Activated CD4-positive, alpha-beta T cell treated with anti-CD3 and anti-CD28 coated beads, Interleukin-2, amount 10 ng/mL, durations not matched to agents 7 days and 5 days (primary cell): ENCODE data around the gene CD93. TPM values are rescaled to one million over a fixed set of nuclear protein-coding genes. Genes with fewer than 3 reads are reported as not detected.
A peak's percentile ranks its signal among the peaks of the same experiment; 100 is the strongest.

Experiments used
- CTCF ChIA-PET: fragments of 350-600 bp; sonication (Branson Sonifier 250); formaldehyde crosslinking; loops from one replicate; lab custom pipeline; 2021; ENCODE audit warnings: antibody characterized with exemption; lab: Charles Lee
- POLR2A ChIA-PET: fragments of 350-600 bp; sonication (Branson Sonifier 250); formaldehyde crosslinking; loops from one replicate; lab custom pipeline; 2021; ENCODE audit warnings: antibody characterized with exemption; lab: Charles Lee
- DNase-seq: peaks from one replicate; pipeline ENCODE4 v3.0.0-alpha.2; 2020
- H3K27ac Mint-ChIP-seq: one replicate; pipeline ENCODE4 v1.8.0; 2021; ENCODE audit warnings: mild to moderate bottlenecking, moderate library complexity, mixed read lengths
- H3K27me3 Mint-ChIP-seq: one replicate; pipeline ENCODE4 v1.8.0; 2021; ENCODE audit warnings: mixed read lengths
- H3K36me3 Mint-ChIP-seq: one replicate; pipeline ENCODE4 v1.8.0; 2021; ENCODE audit warnings: low read depth, mixed read lengths
- H3K4me1 Mint-ChIP-seq: one replicate; pipeline ENCODE4 v1.8.0; 2021; ENCODE audit warnings: mixed read lengths
- H3K4me3 Mint-ChIP-seq: one replicate; pipeline ENCODE4 v1.8.0; 2021; ENCODE audit warnings: mild to moderate bottlenecking, moderate library complexity, mixed read lengths
- H3K9me3 Mint-ChIP-seq: one replicate; pipeline ENCODE4 v1.8.0; 2021; ENCODE audit warnings: mixed read lengths
- total RNA-seq, 2 experiments: library from RNA; stranded (reverse); gene quantifications; one replicate each; pipeline ENCODE4 v1.2.3, GENCODE V29; 2021

CD93 gene
- total RNA-seq, 2 experiments from 2014 or later = 1.7 to 1.8 TPM

- DNase-seq = no peak
- ChIA-PET POLR2A (no interaction called here), CTCF (no interaction called here)
- H3K27ac Mint-ChIP-seq = no peak overlapping the region
- H3K4me3 Mint-ChIP-seq = no peak overlapping the region
- no peaks in the 10 kb centered on the region for H3K36me3 Mint-ChIP-seq
- H3K9me3 Mint-ChIP-seq = no peaks in the 10 kb centered on the region
- peaks cover 5% of the 10 kb centered on the region for H3K27me3 Mint-ChIP-seq
- peaks cover 2% of the 10 kb centered on the region for H3K4me1 Mint-ChIP-seq
Observed at GRCh38 chr20:23092384-23092756, 6.2 kb upstream of the CD93 start.

- DNase-seq = no peak
- ChIA-PET POLR2A (no interaction called here), CTCF (interaction anchor here (0.7 kb wide), 1 partner anchor 329 kb away, joined by 3 read pairs; the partner anchor contains the start of gene NAPB)
- H3K36me3 Mint-ChIP-seq = no peaks in the 10 kb centered on the region
- no peak overlapping the region for H3K4me3 Mint-ChIP-seq
- peaks cover 6% of the 10 kb centered on the region for H3K4me1 Mint-ChIP-seq
- H3K27ac Mint-ChIP-seq = no peak overlapping the region
- H3K9me3 Mint-ChIP-seq = no peaks in the 10 kb centered on the region
- peaks cover 5% of the 10 kb centered on the region for H3K27me3 Mint-ChIP-seq
Observed at GRCh38 chr20:23091721-23092383, 5.7 kb upstream of the CD93 start.

- ChIA-PET POLR2A (no interaction called here), CTCF (interaction anchor here (0.7 kb wide), 1 partner anchor 330 kb away, joined by 3 read pairs; the partner anchor contains the start of gene NAPB)
- Mint-ChIP-seq H3K4me1 (peaks cover 14% of the 10 kb centered on the region), H3K27ac (no peak overlapping the region), H3K9me3 (no peaks in the 10 kb centered on the region), H3K36me3 (no peaks in the 10 kb centered on the region), H3K27me3 (peaks cover 5% of the 10 kb centered on the region), H3K4me3 (no peak overlapping the region)
- DNase-seq = no peak
Observed at GRCh38 chr20:23090878-23091277, 4.8 kb upstream of the CD93 start.

GRCh38 chr20:23090147-23090546 lies 4.0 kb upstream of the CD93 start:
- H3K4me3 Mint-ChIP-seq = no peak overlapping the region
- H3K36me3 Mint-ChIP-seq = no peaks in the 10 kb centered on the region
- no peak overlapping the region for H3K27ac Mint-ChIP-seq
- ChIA-PET POLR2A (no interaction called here), CTCF (no interaction called here)
- H3K9me3 Mint-ChIP-seq = no peaks in the 10 kb centered on the region
- H3K4me1 Mint-ChIP-seq = peaks cover 14% of the 10 kb centered on the region
- H3K27me3 Mint-ChIP-seq = peaks cover 5% of the 10 kb centered on the region
- no peak for DNase-seq

- Mint-ChIP-seq H3K9me3 (no peaks in the 10 kb centered on the region), H3K27me3 (peaks cover 5% of the 10 kb centered on the region), H3K27ac (peak overlapping the region; percentile 7), H3K4me3 (no peak overlapping the region), H3K4me1 (peaks cover 14% of the 10 kb centered on the region), H3K36me3 (no peaks in the 10 kb centered on the region)
- CTCF ChIA-PET = interaction anchor here (0.7 kb wide), 1 partner anchor 22 kb away, joined by 3 read pairs; no protein-coding TSS in a partner anchor
- DNase-seq = no peak
- POLR2A ChIA-PET = no interaction called here
Observed at GRCh38 chr20:23088866-23089265, 2.7 kb upstream of the CD93 start.

GRCh38 chr20:23087587-23088251 lies 1.6 kb upstream of the CD93 start:
- ChIA-PET CTCF (no interaction called here), POLR2A (no interaction called here)
- H3K36me3 Mint-ChIP-seq = no peaks in the 10 kb centered on the region
- H3K27me3 Mint-ChIP-seq = peaks cover 2% of the 10 kb centered on the region
- H3K4me1 Mint-ChIP-seq = peaks cover 20% of the 10 kb centered on the region
- no peak for DNase-seq
- H3K9me3 Mint-ChIP-seq = no peaks in the 10 kb centered on the region
- H3K4me3 Mint-ChIP-seq = no peak overlapping the region
- no peak overlapping the region for H3K27ac Mint-ChIP-seq

GRCh38 chr20:23086931-23087411 lies 847 bp upstream of the CD93 start:
- H3K9me3 Mint-ChIP-seq = no peaks in the 10 kb centered on the region
- ChIA-PET CTCF (interaction anchor here (0.9 kb wide), 1 partner anchor 263 kb away, joined by 3 read pairs; no protein-coding TSS in a partner anchor), POLR2A (interaction anchor here (0.6 kb wide), 1 partner anchor 534 kb away, joined by 4 read pairs; no protein-coding TSS in a partner anchor)
- no peak overlapping the region for H3K4me3 Mint-ChIP-seq
- H3K27ac Mint-ChIP-seq = peak overlapping the region; percentile 50
- peaks cover 22% of the 10 kb centered on the region for H3K4me1 Mint-ChIP-seq
- peaks cover 2% of the 10 kb centered on the region for H3K27me3 Mint-ChIP-seq
- H3K36me3 Mint-ChIP-seq = no peaks in the 10 kb centered on the region
- DNase-seq = no peak

- peaks cover 22% of the 10 kb centered on the region for H3K4me1 Mint-ChIP-seq
- no peak for DNase-seq
- no peaks in the 10 kb centered on the region for H3K9me3 Mint-ChIP-seq
- POLR2A ChIA-PET = no interaction called here
- H3K36me3 Mint-ChIP-seq = no peaks in the 10 kb centered on the region
- peak overlapping the region; percentile 17 for H3K4me3 Mint-ChIP-seq
- peaks cover 2% of the 10 kb centered on the region for H3K27me3 Mint-ChIP-seq
- peak overlapping the region; percentile 13 for H3K27ac Mint-ChIP-seq
- CTCF ChIA-PET = no interaction called here
Observed at GRCh38 chr20:23085436-23086055, 578 bp downstream of the CD93 start.

- H3K4me3 Mint-ChIP-seq = no peak overlapping the region
- H3K9me3 Mint-ChIP-seq = no peaks in the 10 kb centered on the region
- peaks cover 3% of the 10 kb centered on the region for H3K27me3 Mint-ChIP-seq
- POLR2A ChIA-PET = no interaction called here
- H3K27ac Mint-ChIP-seq = no peak overlapping the region
- CTCF ChIA-PET = no interaction called here
- DNase-seq = no peak
- H3K36me3 Mint-ChIP-seq = no peaks in the 10 kb centered on the region
- H3K4me1 Mint-ChIP-seq = peaks cover 22% of the 10 kb centered on the region
Observed at GRCh38 chr20:23084845-23085365, 1.2 kb downstream of the CD93 start.

GRCh38 chr20:23084282-23084844 lies 1.8 kb downstream of the CD93 start:
- H3K27me3 Mint-ChIP-seq = peaks cover 8% of the 10 kb centered on the region
- H3K9me3 Mint-ChIP-seq = no peaks in the 10 kb centered on the region
- no peak for DNase-seq
- H3K4me1 Mint-ChIP-seq = peaks cover 22% of the 10 kb centered on the region
- no peak overlapping the region for H3K27ac Mint-ChIP-seq
- CTCF ChIA-PET = interaction anchor here (0.5 kb wide), 1 partner anchor 145 kb away, joined by 3 read pairs; no protein-coding TSS in a partner anchor
- no peak overlapping the region for H3K4me3 Mint-ChIP-seq
- POLR2A ChIA-PET = no interaction called here
- no peaks in the 10 kb centered on the region for H3K36me3 Mint-ChIP-seq

GRCh38 chr20:23083553-23084220 lies 2.4 kb downstream of the CD93 start:
- Mint-ChIP-seq H3K4me1 (peaks cover 22% of the 10 kb centered on the region), H3K4me3 (no peak overlapping the region), H3K27me3 (peaks cover 8% of the 10 kb centered on the region), H3K9me3 (no peaks in the 10 kb centered on the region), H3K27ac (no peak overlapping the region), H3K36me3 (no peaks in the 10 kb centered on the region)
- CTCF ChIA-PET = interaction anchor here (0.5 kb wide), 1 partner anchor 145 kb away, joined by 3 read pairs; no protein-coding TSS in a partner anchor
- POLR2A ChIA-PET = no interaction called here
- DNase-seq = no peak

GRCh38 chr20:23082846-23083552 lies 3.1 kb downstream of the CD93 start:
- H3K27ac Mint-ChIP-seq = no peak overlapping the region
- H3K4me3 Mint-ChIP-seq = no peak overlapping the region

More at GRCh38 chr20:23082846-23083552, 3.1 kb downstream of the CD93 start:
- H3K9me3 Mint-ChIP-seq = no peaks in the 10 kb centered on the region
- POLR2A ChIA-PET = no interaction called here
- DNase-seq = no peak
- peaks cover 22% of the 10 kb centered on the region for H3K4me1 Mint-ChIP-seq
- no peaks in the 10 kb centered on the region for H3K36me3 Mint-ChIP-seq
- CTCF ChIA-PET = no interaction called here
- H3K27me3 Mint-ChIP-seq = peaks cover 10% of the 10 kb centered on the region
